SJSA1 (cell line): ENCODE measurements around the gene AKT1S1. TPM values are rescaled to one million over a fixed set of nuclear protein-coding genes. Genes with fewer than 3 reads are reported as not detected.
A peak's percentile ranks its signal among the peaks of the same experiment; 100 is the strongest.

Experiments
- DNase-seq, 2 experiments: peaks; one replicate each; pipeline ENCODE4 v3.0.0-alpha.2; 2015 to 2020; ENCODE audit warnings: low spot score in 2 of 2, low read depth in 1 of 2
- H3K27ac ChIP-seq: fragments of 250-450 bp; sonication (Bioruptor Pico); 2 replicates; pipeline ENCODE4 v1.5.1; 2020; ENCODE audit warnings: mild to moderate bottlenecking, moderate library complexity
- H3K27me3 ChIP-seq: fragments of 250-450 bp; sonication (Bioruptor Pico); replicated peaks from 2 replicates; pipeline ENCODE4 v1.5.1; 2020; ENCODE audit warnings: mild to moderate bottlenecking, moderate library complexity
- H3K36me3 ChIP-seq: fragments of 250-450 bp; sonication (Bioruptor Pico); 2 replicates; pipeline ENCODE4 v1.5.1; 2020; ENCODE audit warnings: mild to moderate bottlenecking
- H3K4me1 ChIP-seq: fragments of 250-450 bp; sonication (Bioruptor Pico); replicated peaks from 2 replicates; pipeline ENCODE4 v1.6.1; 2021; ENCODE audit warnings: mild to moderate bottlenecking
- H3K4me3 ChIP-seq: fragments of 250-450 bp; sonication (Bioruptor Pico); 2 replicates; pipeline ENCODE4 v1.5.1; 2020; ENCODE audit warnings: mild to moderate bottlenecking
- H3K9me3 ChIP-seq: fragments of 250-450 bp; sonication (Bioruptor Pico); replicated peaks from 2 replicates; pipeline ENCODE4 v1.5.1; 2020; ENCODE audit warnings: mild to moderate bottlenecking
- total RNA-seq: library from RNA; depleted of rRNA; stranded (reverse); fragments of >200 nt; shearing (Covaris generic); gene quantifications from 2 replicates; pipeline ENCODE4 v1.2.3, GENCODE V29; 2014

AKT1S1 gene
- total RNA-seq, 1 experiment from 2014 or later: 8.8 TPM

DNA sequence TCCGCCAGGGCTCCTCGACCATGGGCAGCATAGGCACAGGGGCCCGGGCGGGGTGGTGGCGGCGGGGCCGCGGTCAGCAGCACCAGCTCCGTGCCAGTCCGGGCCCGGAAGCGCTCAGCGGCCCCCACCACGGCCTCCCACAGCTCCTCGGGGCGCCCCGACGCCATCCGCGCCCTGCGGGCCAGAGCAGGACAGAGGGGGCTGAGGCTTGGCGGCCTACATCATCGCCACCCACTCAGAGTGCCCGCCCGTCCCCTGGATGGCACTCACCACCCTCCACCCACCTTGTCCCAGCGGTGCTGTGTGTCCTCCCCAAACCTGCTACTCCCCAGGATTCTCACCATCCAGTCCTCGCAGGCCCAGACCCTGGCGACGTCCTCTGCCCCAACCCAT, 4.0 kb downstream of the AKT1S1 start:
- no peaks in the 10 kb centered on the region for H3K9me3 ChIP-seq
- peaks cover 20% of the 10 kb centered on the region for H3K4me1 ChIP-seq
- H3K4me3 ChIP-seq: no peak overlapping the region
- H3K27me3 ChIP-seq: no peaks in the 10 kb centered on the region
- no peak for DNase-seq
- no peak overlapping the region for H3K27ac ChIP-seq
- peaks cover 17% of the 10 kb centered on the region for H3K36me3 ChIP-seq

DNA sequence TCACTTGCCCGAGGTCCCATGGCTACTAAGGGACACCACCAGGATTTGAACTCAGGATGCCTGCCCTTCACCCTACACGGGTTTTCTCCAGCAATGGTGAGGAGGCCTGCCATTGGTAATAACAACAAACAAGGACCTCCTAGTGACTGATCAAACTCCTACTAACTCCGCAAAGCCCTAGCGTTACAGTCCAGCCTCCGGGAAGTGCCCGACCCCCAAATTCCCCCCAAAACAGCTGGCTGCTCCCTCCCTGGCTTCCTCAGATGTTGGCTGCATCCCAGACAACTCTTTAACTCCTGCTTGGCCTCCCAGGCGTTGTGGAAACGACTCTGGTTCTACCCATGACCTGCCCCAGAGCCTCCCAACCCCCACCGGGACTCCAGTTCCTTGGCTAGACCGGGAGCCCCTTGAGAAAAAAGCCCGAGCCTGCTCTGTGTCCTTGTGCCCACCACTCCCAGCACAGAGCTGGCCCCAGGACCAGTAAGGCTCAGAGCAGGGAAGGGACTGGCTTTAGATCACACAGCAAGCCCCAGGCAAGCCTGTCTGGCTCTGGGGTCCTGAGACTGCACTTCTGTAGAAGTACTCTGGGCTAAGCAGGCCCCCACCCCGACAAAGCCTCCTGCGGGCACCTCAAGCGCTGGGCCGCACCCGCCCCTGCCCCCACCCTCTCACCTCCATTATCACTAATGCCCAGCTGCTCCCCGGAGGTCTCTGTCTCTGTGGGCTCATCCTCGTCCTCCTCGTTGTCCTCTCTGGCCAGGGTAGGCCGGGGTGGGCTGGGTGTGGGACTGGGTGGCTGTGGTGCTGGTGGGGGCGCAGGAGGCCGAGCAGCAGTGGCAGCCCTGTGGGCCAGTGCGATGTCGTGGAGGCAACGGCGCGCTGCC, 4.7 kb downstream of the AKT1S1 start:
- Histone ChIP-seq H3K4me1 (peaks cover 22% of the 10 kb centered on the region), H3K27me3 (no peaks in the 10 kb centered on the region), H3K4me3 (no peak overlapping the region), H3K27ac (no peak overlapping the region), H3K36me3 (peaks cover 17% of the 10 kb centered on the region), H3K9me3 (no peaks in the 10 kb centered on the region)
- DNase-seq: no peak

DNA sequence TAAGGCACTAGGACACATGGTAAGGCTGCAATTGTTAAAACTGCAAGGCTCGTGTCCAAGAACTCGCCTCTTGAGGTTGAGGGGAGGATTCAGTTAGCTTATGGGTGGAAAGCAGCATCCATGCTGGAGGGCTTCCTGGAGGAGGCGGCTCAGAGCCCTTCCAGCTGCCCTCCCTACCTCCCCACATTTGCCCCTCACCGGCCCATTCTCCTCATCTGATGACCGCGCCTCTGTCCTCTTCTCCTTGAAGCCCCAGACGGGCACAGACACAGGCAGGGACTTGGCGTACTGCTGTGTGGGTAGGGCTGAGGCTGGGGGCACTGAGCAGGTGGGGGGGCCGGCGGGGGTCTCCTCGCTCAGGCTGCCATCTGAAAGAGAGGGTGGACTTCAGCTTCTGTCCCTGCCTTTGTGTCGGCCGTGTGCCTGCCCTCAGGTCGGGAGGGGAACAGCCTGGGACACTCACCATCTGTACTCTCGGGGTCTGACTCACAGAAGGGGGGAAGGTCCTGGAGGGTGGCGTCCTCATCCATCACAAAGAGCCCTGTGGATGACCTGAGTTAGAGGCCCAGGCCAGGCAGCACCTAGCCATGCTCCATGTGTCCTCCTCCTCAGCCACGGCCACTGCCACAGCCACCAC, 5.7 kb downstream of the AKT1S1 start:
- DNase-seq: no peak
- Histone ChIP-seq H3K4me1 (peaks cover 25% of the 10 kb centered on the region), H3K27ac (no peak overlapping the region), H3K9me3 (no peaks in the 10 kb centered on the region), H3K36me3 (peaks cover 17% of the 10 kb centered on the region), H3K4me3 (no peak overlapping the region), H3K27me3 (no peaks in the 10 kb centered on the region)

DNA sequence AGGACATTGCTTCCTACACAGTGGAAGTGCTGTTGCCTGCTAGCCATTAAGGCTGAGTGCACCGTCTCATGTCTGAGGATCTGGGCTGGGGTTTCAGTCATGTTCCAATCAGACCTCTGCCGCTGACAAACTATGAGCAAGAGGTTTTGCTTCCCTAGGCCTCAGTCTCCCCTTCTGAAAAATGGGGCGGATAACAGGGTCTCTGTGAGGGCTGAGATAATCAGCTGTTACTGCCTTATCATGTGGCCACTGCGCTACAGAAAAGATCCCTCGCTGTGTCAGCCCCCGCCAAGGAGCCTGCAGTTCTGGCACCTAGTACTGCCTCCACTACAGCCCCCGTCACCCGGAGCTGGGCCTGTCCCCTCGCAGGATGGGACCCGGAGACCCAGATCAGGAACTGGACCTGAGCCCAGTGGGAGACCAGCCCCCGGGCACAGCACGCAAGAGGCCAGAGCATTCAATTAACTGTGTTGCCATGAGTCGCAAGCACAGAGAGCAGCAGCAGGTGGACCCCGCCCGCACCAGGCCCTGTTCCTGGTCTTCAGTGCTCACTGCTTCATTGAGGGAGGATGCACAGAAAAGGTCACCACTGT, 6.8 kb downstream of the AKT1S1 start:
- H3K27me3 ChIP-seq: no peaks in the 10 kb centered on the region
- peaks cover 29% of the 10 kb centered on the region for H3K4me1 ChIP-seq
- H3K27ac ChIP-seq: 0 out of 2 replicates have a peak overlapping the region, but pooled peaks have one; percentile 23
- peak overlapping the region; percentile 48 for H3K4me3 ChIP-seq
- no peak for DNase-seq
- peaks cover 14% of the 10 kb centered on the region; the same call in 1 of the 2 replicates for H3K36me3 ChIP-seq
- no peaks in the 10 kb centered on the region for H3K9me3 ChIP-seq

- peak overlapping the region; percentile 23 for H3K27ac ChIP-seq
- no peaks in the 10 kb centered on the region for H3K27me3 ChIP-seq
- peaks cover 30% of the 10 kb centered on the region for H3K4me1 ChIP-seq
- DNase-seq: peak; percentile 97 to 99
- peak overlapping the region; percentile 48 for H3K4me3 ChIP-seq
- peaks cover 19% of the 10 kb centered on the region for H3K36me3 ChIP-seq
- no peaks in the 10 kb centered on the region for H3K9me3 ChIP-seq
These were observed 7.5 kb downstream of the AKT1S1 start for GRCh38 chr19:49869484-49870308.

DNA sequence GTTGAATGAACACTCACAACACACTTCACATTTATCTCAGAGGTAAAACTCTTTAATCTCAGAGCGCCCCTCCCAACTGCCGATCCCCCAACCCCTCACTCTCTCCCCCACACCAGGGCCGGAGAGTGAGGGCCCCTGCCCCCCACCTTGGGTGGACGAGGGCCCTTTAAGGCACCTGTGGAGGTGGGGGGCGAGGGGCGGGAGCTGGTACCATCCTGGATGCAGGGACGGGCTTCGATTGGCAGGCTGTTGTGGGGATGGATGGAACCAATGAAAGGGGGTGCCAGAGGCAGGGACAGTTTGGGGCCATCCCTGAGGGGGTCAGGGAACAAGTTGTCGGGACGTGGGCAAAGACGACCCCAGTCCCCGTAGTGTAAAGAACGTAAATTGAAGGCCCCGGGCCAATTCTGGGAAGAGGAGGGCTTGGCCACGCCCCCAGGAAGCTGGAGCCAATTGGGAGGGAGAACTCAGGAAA, 8.1 kb downstream of the AKT1S1 start:
- Histone ChIP-seq H3K4me1 (peaks cover 30% of the 10 kb centered on the region), H3K27me3 (no peaks in the 10 kb centered on the region), H3K4me3 (peak overlapping the region; percentile 22), H3K36me3 (peaks cover 22% of the 10 kb centered on the region), H3K9me3 (no peaks in the 10 kb centered on the region), H3K27ac (no peak overlapping the region)
- no peak for DNase-seq

- Histone ChIP-seq H3K27me3 (no peaks in the 10 kb centered on the region), H3K4me3 (peak within 1 kb of the TSS; percentile 78), H3K4me1 (peaks cover 30% of the 10 kb centered on the region), H3K36me3 (peaks cover 40% of the 10 kb centered on the region), H3K9me3 (no peaks in the 10 kb centered on the region), H3K27ac (peak within 1 kb of the TSS; percentile 76)
- DNase-seq: peak; percentile 90 to 98
These were observed 10.0 kb downstream of the AKT1S1 start, which contains the start of gene PNKP for GRCh38 chr19:49866933-49867782. Gene PNKP (minus strand): TSS chr19:49867576. CDS start chr19:49867204, 372 bp downstream.

- Histone ChIP-seq H3K27me3 (no peaks in the 10 kb centered on the region), H3K9me3 (no peaks in the 10 kb centered on the region), H3K27ac (no peak overlapping the region), H3K36me3 (peaks cover 50% of the 10 kb centered on the region), H3K4me1 (peaks cover 29% of the 10 kb centered on the region), H3K4me3 (no peak overlapping the region)
- no peak for DNase-seq
These were observed 12.3 kb downstream of the AKT1S1 start for GRCh38 chr19:49864890-49865289.

DNA sequence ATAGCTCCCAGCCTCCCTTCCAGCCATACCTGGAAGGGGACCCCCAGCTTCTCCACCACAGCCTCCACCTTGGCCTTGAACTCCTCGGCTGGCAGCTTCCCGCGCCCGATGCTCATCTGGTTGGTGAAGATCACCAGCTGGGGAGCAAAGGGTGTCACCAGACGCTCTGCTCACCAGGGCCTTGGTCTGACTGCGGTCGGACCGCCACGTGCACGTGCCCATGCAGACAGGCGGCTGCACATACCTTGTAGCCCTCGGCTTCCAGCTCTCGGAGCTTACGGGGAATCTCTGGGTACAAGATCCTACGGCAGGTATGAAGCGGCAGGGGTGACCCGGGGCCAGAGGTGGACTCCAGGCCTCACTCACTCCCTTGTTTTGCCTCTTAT, 13.2 kb downstream of the AKT1S1 start:
- DNase-seq: no peak
- no peaks in the 10 kb centered on the region for H3K9me3 ChIP-seq
- H3K4me1 ChIP-seq: peaks cover 34% of the 10 kb centered on the region
- H3K27me3 ChIP-seq: no peaks in the 10 kb centered on the region
- H3K36me3 ChIP-seq: peaks cover 58% of the 10 kb centered on the region
- no peak overlapping the region for H3K4me3 ChIP-seq
- no peak overlapping the region for H3K27ac ChIP-seq

DNA sequence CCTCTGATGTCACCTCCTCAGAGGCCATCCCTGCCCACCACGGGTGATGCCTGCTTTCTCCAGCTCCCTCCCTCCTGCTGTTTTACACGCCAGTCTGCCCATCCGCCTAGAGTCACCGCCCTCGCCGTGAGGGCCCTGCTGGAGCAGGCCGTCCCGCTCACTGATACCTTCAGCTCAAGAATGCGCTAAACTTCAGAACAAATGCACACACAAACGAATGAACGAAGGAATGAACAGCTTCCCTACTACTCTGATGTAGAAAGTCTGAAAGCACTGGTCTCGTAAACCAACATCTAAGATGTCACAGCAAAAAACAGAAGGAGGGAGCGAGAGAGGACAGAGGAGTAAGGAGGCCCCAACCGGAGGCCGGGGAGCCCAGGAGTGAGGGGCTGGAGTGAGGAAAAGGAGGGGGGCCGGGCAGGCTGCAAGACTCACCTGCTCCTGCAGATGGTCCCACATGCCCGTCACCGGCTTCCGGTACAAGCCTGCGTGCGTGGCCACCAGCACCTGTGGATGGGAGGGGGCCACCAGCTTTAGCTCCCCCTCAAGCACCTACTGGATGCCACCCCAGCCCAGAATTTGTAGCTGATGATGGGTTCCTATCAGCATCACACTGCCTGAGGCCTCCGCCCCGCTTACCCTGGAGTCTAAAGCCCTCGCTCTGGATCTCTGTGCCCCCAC, 13.8 kb downstream of the AKT1S1 start:
- H3K36me3 ChIP-seq: peaks cover 63% of the 10 kb centered on the region
- H3K27me3 ChIP-seq: no peaks in the 10 kb centered on the region
- H3K4me3 ChIP-seq: no peak overlapping the region
- no peaks in the 10 kb centered on the region for H3K9me3 ChIP-seq
- H3K4me1 ChIP-seq: peaks cover 38% of the 10 kb centered on the region
- no peak overlapping the region for H3K27ac ChIP-seq
- no peak for DNase-seq

DNA sequence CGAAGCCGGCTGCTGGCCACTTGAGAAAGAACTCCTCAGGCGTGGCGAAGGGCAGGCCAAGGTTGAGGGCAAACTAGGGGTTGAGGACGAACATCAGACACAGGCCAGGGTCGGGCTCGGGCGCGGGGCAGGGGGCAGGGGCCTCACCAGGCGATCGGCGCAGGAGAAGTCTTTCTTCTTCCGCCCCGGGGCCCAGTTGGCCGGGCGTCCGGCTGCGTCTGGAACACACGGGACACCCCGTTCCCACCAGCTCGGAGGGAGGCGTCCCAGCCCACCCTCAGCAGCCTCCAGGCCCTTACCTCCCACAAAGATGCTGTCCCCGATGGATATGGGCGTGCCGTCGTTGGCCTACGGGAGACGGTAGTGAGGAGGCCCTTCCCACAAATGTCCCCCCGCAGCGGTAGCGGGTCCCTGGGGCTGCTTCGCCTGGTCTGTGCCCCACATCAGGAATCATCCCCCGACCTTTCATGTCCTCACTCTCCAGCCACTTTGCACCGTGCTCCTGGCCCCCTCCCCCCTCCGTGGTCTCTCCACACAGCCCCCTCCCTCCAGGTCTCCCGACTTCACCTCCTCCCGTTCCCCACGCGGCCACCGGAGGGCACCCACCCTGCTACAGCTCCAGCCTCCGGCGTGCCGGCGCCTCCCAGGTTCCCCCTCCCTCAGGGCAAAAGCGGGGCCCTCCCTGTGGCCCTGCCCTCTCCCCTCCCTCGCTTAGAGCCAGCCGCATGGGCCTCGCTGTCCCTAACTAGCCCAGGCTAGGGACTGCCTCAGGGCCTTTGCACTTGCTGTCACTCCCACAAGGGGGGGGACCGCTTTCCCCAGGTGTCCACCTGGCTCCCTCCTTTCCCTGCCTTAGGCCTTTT, 14.5 kb downstream of the AKT1S1 start:
- Histone ChIP-seq H3K27ac (no peak overlapping the region), H3K9me3 (no peaks in the 10 kb centered on the region), H3K36me3 (peaks cover 71% of the 10 kb centered on the region), H3K4me1 (peaks cover 42% of the 10 kb centered on the region), H3K4me3 (no peak overlapping the region), H3K27me3 (no peaks in the 10 kb centered on the region)
- no peak for DNase-seq
